Tibial nerve (tissue), 4 donors: Measurements from ENCODE around the gene SAMD15. TPM values are rescaled to one million over a fixed set of nuclear protein-coding genes. Genes with fewer than 3 reads are reported as not detected.

ENCODE experiments used
- DNase-seq, 2 donors: peaks; one replicate each; pipeline ENCODE4 v3.0.0-alpha.2; 2019; ENCODE audit warnings: low spot score in 2 of 2
- H3K27ac ChIP-seq, 4 donors: fragments of 200-600 bp; sonication (generic) in 3 of 4; one replicate each; pipeline ENCODE4 v1.5.1; 2017 to 2019; ENCODE audit warnings: mild to moderate bottlenecking in 1 of 4
- H3K27me3 ChIP-seq, 2 donors: fragments of 200-600 bp; sonication (generic) in 1 of 2; one replicate each; pipeline versions ENCODE4 v1.5.1 to v1.6.0; 2017 to 2019
- H3K36me3 ChIP-seq, 3 donors: fragments of 200-600 bp; sonication (generic); one replicate each; pipeline ENCODE4 v1.5.1; 2018 to 2019
- H3K4me1 ChIP-seq, 4 donors: fragments of 200-600 bp; sonication (generic) in 3 of 4; one replicate each; pipeline ENCODE4 v1.5.1; 2017 to 2019
- H3K4me3 ChIP-seq, 4 donors: fragments of 200-600 bp; sonication (generic) in 3 of 4; one replicate each; pipeline ENCODE4 v1.5.1; 2017 to 2019; ENCODE audit warnings: mild to moderate bottlenecking in 1 of 4, moderate library complexity in 1 of 4
- H3K9me3 ChIP-seq, 4 donors: fragments of 200-600 bp; sonication (generic) in 3 of 4; one replicate each; pipeline ENCODE4 v1.5.1; 2017 to 2019
- EP300 ChIP-seq, 2 donors: sonication (generic); formaldehyde crosslinking; IDR thresholded peaks; one replicate each; pipeline ENCODE4 v1.6.1; 2017; ENCODE audit warnings: antibody characterized with exemption in 2 of 2, mild to moderate bottlenecking in 1 of 2
- POLR2A ChIP-seq, 2 donors: fragments of 450-650 bp; IDR thresholded peaks; one replicate each; pipeline ENCODE4 v1.6.1; 2017; ENCODE audit warnings: antibody characterized with exemption in 2 of 2, mild to moderate bottlenecking in 2 of 2, moderate library complexity in 2 of 2
- WGBS, 2 donors: methylation state at CpG; one replicate each; pipeline ENCODE4 v1.1.5; 2018; 5-methylcytosine and 5-hydroxymethylcytosine counted together
- total RNA-seq, 4 donors: library from RNA; depleted of rRNA; stranded (reverse); fragments of >200 nt; gene quantifications; one replicate each; pipeline ENCODE4 v1.1.0, GENCODE V29; 2016
- TF ChIP-seq, protein P1 (sequence below), 5 experiments: fragments of 200-600 bp in 3 of 5; fragments of 450-650 bp in 2 of 5; sonication (generic) in 3 of 5; IDR thresholded peaks; one replicate each; pipeline ENCODE4 v1.5.1; 2016 to 2019; ENCODE audit warnings: antibody characterized with exemption in 5 of 5, mild to moderate bottlenecking in 3 of 5, moderate library complexity in 2 of 5

Gene SAMD15
- total RNA-seq, 4 donors from 2014 or later, result 1.1 to 3.1 (median 1.5) TPM; not detected in 1

DNA sequence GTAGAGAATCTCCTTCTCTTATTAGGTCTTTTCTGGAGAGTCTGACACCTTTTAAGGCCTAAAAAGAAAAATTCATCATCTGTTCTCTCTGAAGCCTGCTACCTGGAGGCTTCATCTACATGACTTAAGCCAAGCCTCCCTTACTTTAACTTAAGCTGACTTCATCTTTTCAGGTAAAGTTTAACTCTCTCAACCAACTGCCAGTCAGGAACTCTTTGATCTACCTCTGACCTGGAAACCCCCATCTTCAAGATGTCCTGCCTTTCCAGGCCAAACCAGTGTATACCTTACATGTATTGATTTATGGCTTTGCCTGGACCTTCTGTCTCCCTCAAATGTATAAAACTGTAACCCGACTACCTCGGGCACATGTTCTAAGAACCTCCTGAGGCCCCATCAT is 38.9 kb upstream of the SAMD15 start:
- H3K4me3 ChIP-seq, result no peak overlapping the region
- H3K4me1 ChIP-seq, result no peaks in the 10 kb centered on the region
- no peaks in the 10 kb centered on the region for H3K9me3 ChIP-seq
- peaks cover 0 to 49% (median 6%) of the 10 kb centered on the region in 3 donors for H3K36me3 ChIP-seq
- TF ChIP-seq POLR2A (IDR thresholded peaks at IDR 0.05), result no peak
- TF ChIP-seq, protein P1, sequence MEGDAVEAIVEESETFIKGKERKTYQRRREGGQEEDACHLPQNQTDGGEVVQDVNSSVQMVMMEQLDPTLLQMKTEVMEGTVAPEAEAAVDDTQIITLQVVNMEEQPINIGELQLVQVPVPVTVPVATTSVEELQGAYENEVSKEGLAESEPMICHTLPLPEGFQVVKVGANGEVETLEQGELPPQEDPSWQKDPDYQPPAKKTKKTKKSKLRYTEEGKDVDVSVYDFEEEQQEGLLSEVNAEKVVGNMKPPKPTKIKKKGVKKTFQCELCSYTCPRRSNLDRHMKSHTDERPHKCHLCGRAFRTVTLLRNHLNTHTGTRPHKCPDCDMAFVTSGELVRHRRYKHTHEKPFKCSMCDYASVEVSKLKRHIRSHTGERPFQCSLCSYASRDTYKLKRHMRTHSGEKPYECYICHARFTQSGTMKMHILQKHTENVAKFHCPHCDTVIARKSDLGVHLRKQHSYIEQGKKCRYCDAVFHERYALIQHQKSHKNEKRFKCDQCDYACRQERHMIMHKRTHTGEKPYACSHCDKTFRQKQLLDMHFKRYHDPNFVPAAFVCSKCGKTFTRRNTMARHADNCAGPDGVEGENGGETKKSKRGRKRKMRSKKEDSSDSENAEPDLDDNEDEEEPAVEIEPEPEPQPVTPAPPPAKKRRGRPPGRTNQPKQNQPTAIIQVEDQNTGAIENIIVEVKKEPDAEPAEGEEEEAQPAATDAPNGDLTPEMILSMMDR (IDR thresholded peaks at IDR 0.05), result no peak
- TF ChIP-seq EP300 (IDR thresholded peaks at IDR 0.05), result no peak
- H3K27ac ChIP-seq, result no peak overlapping the region
- H3K27me3 ChIP-seq, result no peaks in the 10 kb centered on the region
- no peak for DNase-seq
- 75 to 85% methylated on average over 2 of the region's 2 CpGs for WGBS, 2 donors

DNA sequence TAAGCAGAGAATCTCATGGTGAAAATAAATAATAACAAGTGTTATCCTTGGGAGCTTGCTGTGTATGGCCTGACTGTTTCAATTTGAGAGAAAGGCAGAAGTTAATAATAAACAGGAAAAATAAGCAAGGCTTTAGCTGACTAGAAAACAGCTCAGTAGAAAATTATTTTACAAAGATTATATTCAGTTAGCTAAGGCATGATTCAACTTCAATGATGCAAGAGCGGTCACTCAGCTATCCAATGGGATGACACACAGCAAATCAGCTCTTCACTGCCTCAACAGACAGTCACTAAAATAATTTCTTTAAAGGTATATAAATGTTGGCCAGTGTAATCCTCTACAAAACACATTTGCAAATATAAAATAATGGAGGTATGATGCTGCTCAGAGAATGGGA is 37.8 kb upstream of the SAMD15 start:
- 93 to 100% methylated on average over 1 of the region's 1 CpG for WGBS, 2 donors
- Histone ChIP-seq H3K4me3 (no peak overlapping the region), H3K36me3 (peaks cover 0 to 58% (median 6%) of the 10 kb centered on the region in 3 donors), H3K27ac (no peak overlapping the region), H3K27me3 (no peaks in the 10 kb centered on the region), H3K4me1 (no peaks in the 10 kb centered on the region), H3K9me3 (no peaks in the 10 kb centered on the region)
- DNase-seq, result no peak
- TF ChIP-seq EP300 (IDR thresholded peaks at IDR 0.05), result no peak
- TF ChIP-seq, protein P1 (IDR thresholded peaks at IDR 0.05), result no peak
- TF ChIP-seq POLR2A (IDR thresholded peaks at IDR 0.05), result no peak

DNA sequence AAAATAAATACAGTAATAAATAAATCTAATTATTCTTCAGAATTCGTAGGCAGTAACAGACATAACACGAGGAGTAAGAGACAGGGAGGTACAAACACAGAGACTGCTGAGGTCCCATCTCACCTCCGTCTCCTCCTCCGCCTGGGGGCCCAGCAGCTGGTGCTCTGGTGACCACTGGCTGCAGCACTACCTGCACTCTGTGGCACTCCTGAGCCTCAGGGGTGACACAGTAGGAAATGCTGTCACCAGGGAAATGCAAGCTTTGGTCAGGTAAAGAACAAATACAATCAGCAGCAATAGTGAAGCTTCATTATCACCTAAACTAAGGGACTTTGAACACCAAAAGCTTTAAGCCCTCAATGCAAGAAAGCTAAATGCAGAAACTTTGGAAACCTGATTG is 36.8 kb upstream of the SAMD15 start:
- no peaks in the 10 kb centered on the region for H3K27me3 ChIP-seq
- no peak overlapping the region for H3K4me3 ChIP-seq
- TF ChIP-seq POLR2A (IDR thresholded peaks at IDR 0.05) (no peak), EP300 (IDR thresholded peaks at IDR 0.05) (no peak)
- TF ChIP-seq, protein P1 (IDR thresholded peaks at IDR 0.05), result no peak
- 88 to 91% methylated on average over 4 of the region's 4 CpGs for WGBS, 2 donors
- no peak overlapping the region for H3K27ac ChIP-seq
- H3K4me1 ChIP-seq, result no peaks in the 10 kb centered on the region
- no peaks in the 10 kb centered on the region for H3K9me3 ChIP-seq
- H3K36me3 ChIP-seq, result peaks cover 0 to 58% (median 6%) of the 10 kb centered on the region in 3 donors
- no peak for DNase-seq

DNA sequence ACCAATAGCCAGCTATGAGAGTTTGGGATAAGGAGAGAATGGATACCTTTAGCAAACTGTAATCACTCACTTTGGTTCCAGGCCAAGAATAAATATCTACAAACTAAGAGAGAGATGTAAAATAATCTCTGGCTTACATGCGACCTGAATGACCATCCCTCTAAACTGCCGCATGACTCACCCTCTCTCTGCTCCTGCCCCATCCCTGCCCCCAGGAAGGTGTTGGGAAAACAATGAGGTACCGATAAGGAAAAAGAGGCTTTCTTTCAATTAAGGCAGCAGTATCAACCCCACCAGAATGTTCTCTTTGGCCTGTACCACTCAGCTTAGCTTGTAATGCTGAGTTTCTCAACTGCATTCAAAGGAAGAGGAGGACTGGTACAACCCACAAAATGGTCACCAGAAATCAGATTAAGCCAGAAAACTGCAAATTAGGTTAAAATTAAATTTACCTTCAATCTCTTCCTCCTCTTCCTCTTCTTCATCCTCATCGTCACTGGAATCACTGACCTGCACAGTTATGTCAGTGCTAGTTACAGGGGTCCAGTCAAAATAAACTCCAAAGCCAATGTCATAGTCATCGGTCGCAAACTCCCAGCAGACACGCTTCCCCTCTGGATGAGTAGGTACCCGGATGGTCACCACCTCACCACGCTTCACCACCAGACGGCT is 34.3 kb upstream of the SAMD15 start:
- H3K36me3 ChIP-seq, result peaks cover 0 to 50% (median 6%) of the 10 kb centered on the region in 3 donors
- no peaks in the 10 kb centered on the region for H3K27me3 ChIP-seq
- no peak overlapping the region for H3K27ac ChIP-seq
- no peak overlapping the region for H3K4me3 ChIP-seq
- no peaks in the 10 kb centered on the region for H3K9me3 ChIP-seq
- TF ChIP-seq POLR2A (IDR thresholded peaks at IDR 0.05) (no peak), EP300 (IDR thresholded peaks at IDR 0.05) (no peak)
- TF ChIP-seq, protein P1 (IDR thresholded peaks at IDR 0.05), result no peak
- WGBS, 2 donors, result 90% methylated on average over 10 of the region's 10 CpGs
- H3K4me1 ChIP-seq, result no peaks in the 10 kb centered on the region
- DNase-seq, result no peak

DNA sequence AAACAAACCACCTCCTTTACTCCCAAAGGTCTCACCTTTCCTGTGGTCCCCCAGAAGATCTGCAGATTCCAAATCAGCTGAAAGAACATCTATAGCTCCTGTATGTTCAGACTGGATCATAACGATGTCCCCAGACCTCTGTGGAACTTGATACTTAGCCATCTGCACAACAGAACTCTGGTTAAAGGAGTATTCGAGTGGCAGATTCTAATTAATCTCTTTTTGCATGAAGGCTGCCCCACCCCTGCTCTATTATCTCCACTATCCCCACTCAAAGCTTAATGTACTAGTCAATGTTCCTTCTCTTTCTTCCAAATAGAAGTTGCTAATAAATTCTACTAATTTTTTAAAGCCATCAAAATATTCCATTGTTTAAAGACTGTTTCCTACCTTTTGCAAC is 33.5 kb upstream of the SAMD15 start:
- DNase-seq, result no peak
- H3K36me3 ChIP-seq, result peaks cover 0 to 49% (median 6%) of the 10 kb centered on the region in 3 donors
- H3K9me3 ChIP-seq, result no peaks in the 10 kb centered on the region
- H3K27me3 ChIP-seq, result no peaks in the 10 kb centered on the region
- no peak overlapping the region for H3K4me3 ChIP-seq
- H3K4me1 ChIP-seq, result no peaks in the 10 kb centered on the region
- WGBS, 2 donors, result 85 to 89% methylated on average over 2 of the region's 2 CpGs
- no peak overlapping the region for H3K27ac ChIP-seq
- no peak for TF ChIP-seq POLR2A (IDR thresholded peaks at IDR 0.05)
- TF ChIP-seq, protein P1 (IDR thresholded peaks at IDR 0.05), result no peak
- TF ChIP-seq EP300 (IDR thresholded peaks at IDR 0.05), result no peak
